Activated CD4-positive, alpha-beta T cell treated with anti-CD3 and anti-CD28 coated beads, Interleukin-2, amount 10 ng/mL, durations not matched to agents 24 days and 14 days (primary cell): Measurements from ENCODE around the gene MUC2. TPM values are rescaled to one million over a fixed set of nuclear protein-coding genes. Genes with fewer than 3 reads are reported as not detected.

ENCODE experiments used
- DNase-seq: peaks from one replicate; pipeline ENCODE4 v3.0.0; 2022
- H3K27ac Mint-ChIP-seq: one replicate; pipeline ENCODE4 v1.8.0; 2022; ENCODE audit warnings: mild to moderate bottlenecking, mixed read lengths
- H3K27me3 Mint-ChIP-seq: one replicate; pipeline ENCODE4 v1.8.0; 2022; ENCODE audit warnings: mixed read lengths
- H3K36me3 Mint-ChIP-seq: one replicate; pipeline ENCODE4 v1.8.0; 2022; ENCODE audit warnings: low read depth, mild to moderate bottlenecking, mixed read lengths
- H3K4me1 Mint-ChIP-seq: one replicate; pipeline ENCODE4 v1.8.0; 2021; ENCODE audit warnings: mixed read lengths
- H3K4me3 Mint-ChIP-seq: one replicate; pipeline ENCODE4 v1.8.0; 2022; ENCODE audit warnings: mild to moderate bottlenecking, moderate library complexity, mixed read lengths
- H3K9me3 Mint-ChIP-seq: one replicate; pipeline ENCODE4 v1.8.0; 2021; ENCODE audit warnings: mixed read lengths
- intact Hi-C: fragments of 100-400 bp; cut with micrococcal nuclease; formaldehyde crosslinking; loops from one replicate; pipeline ENCODE4 v1.15.1; 2023
- total RNA-seq: library from RNA; stranded (reverse); gene quantifications from 2 replicates; pipeline ENCODE4 v1.2.3, GENCODE V29; 2022

Gene MUC2
- total RNA-seq, 1 donor from 2014 or later: not detected

DNA sequence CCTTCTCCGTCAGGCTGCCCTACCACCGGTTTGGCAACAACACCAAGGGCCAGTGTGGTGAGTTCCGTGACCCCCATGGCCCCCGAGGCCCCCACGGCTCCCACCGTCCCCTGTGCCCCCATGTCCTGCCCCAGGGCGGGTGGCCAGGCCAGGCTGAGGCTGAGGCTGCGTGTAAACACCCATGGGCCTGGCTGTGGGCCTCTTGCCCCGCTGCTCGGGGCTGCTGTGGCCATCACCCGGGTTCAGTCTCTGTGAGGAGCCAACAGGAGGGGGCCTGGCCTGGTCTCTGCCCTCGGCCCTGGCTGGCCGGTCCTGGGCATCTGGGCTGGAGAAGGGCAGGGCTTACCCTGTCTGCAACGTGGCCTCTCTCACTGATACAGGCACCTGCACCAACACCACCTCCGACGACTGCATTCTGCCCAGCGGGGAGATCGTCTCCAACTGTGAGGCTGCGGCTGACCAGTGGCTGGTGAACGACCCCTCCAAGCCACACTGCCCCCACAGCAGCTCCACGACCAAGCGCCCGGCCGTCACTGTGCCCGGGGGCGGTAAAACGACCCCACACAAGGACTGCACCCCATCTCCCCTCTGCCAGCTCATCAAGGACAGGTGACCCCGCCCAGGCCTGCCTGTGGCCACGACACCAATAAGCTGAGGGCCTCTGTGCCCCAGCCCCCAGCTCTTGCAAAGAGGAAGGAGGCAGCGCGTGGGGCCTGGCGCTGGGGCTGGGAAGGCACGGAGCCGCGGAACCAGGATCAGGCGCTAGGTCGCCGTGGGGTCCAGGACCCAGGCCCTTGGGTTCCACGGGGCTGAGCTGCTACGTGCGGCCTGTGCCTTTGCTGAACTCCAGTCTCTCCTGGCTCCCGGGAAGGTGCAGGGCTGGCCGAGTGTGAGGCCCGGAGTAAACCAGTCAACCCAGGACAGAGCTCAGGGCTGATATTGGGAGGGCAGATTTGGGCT, 29.0 kb downstream of the MUC2 start:
- DNase-seq: no peak
- Mint-ChIP-seq H3K4me1 (no peaks in the 10 kb centered on the region), H3K9me3 (no peaks in the 10 kb centered on the region), H3K27ac (no peak overlapping the region), H3K27me3 (no peaks in the 10 kb centered on the region), H3K36me3 (peaks cover 2% of the 10 kb centered on the region), H3K4me3 (no peak overlapping the region)
- intact Hi-C loops: no loop called here

DNA sequence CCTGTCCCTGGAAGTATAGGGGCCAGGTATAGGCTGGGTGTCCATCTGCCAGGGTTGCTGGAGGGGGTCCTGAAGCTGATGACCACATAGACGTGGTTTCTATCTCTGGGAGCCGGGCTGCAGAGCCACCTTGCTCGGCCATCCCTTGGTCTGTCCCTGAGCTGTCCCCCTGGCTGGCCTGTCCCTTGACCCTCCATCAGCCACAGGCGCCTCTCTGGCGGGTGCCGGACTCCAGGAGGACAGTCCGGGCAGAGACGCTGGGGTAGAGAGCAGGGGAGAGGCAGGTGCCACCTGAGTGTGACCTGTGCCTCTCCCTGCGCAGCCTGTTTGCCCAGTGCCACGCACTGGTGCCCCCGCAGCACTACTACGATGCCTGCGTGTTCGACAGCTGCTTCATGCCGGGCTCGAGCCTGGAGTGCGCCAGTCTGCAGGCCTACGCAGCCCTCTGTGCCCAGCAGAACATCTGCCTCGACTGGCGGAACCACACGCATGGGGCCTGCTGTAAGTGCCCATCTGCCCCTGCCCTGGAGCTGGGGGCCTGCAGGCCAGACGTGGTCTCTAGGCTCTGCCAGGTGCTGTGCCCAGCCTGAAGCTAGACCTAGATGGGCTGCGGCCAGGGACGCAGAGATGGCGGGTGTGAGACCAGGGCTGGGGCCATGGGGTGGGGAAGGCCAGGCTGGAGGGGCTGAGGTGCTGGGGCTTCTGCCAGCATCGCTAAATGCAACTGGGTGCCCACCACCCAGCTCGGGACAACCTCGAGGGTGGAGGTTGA, 29.9 kb downstream of the MUC2 start:
- no peak overlapping the region for H3K4me3 Mint-ChIP-seq
- H3K27me3 Mint-ChIP-seq: no peaks in the 10 kb centered on the region
- intact Hi-C loops: no loop called here
- no peaks in the 10 kb centered on the region for H3K4me1 Mint-ChIP-seq
- no peaks in the 10 kb centered on the region for H3K9me3 Mint-ChIP-seq
- no peaks in the 10 kb centered on the region for H3K36me3 Mint-ChIP-seq
- no peak overlapping the region for H3K27ac Mint-ChIP-seq
- DNase-seq: no peak

DNA sequence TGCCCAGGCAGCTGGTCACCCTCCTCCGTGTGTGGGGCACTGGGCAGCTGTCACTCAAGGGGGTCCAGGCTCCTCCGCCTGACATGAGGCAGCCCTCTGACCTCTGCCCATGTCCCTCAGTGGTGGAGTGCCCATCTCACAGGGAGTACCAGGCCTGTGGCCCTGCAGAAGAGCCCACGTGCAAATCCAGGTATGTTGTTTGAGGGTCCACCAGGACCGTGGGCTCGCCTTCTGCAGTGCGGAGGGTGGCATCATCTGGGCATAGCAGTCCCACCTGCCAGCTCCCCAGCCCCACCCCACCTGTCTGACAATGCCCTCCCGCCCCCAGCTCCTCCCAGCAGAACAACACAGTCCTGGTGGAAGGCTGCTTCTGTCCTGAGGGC, 30.5 kb downstream of the MUC2 start:
- no peak overlapping the region for H3K4me3 Mint-ChIP-seq
- no peak overlapping the region for H3K27ac Mint-ChIP-seq
- H3K36me3 Mint-ChIP-seq: no peaks in the 10 kb centered on the region
- intact Hi-C loops: no loop called here
- no peaks in the 10 kb centered on the region for H3K9me3 Mint-ChIP-seq
- no peaks in the 10 kb centered on the region for H3K4me1 Mint-ChIP-seq
- H3K27me3 Mint-ChIP-seq: no peaks in the 10 kb centered on the region
- no peak for DNase-seq

DNA sequence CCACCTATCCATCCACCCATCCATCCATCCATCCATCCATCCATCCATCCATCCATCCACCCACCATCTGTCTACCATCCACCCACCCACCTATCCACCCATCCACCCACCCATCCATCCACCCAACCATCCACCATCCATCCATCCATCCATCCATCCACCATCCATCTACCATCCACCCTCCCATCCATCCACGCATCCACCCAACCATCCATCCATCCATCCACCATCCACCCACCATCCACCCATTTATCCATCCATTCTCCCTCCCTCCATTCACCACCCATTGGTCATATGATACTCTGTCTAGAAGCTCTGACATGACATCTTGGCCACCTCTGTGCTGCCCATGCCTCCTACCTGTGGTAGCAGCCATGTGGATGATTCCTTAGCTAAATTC, 31.7 kb downstream of the MUC2 start:
- intact Hi-C loops: no loop called here
- Mint-ChIP-seq H3K27ac (no peak overlapping the region), H3K27me3 (no peaks in the 10 kb centered on the region)

DNA sequence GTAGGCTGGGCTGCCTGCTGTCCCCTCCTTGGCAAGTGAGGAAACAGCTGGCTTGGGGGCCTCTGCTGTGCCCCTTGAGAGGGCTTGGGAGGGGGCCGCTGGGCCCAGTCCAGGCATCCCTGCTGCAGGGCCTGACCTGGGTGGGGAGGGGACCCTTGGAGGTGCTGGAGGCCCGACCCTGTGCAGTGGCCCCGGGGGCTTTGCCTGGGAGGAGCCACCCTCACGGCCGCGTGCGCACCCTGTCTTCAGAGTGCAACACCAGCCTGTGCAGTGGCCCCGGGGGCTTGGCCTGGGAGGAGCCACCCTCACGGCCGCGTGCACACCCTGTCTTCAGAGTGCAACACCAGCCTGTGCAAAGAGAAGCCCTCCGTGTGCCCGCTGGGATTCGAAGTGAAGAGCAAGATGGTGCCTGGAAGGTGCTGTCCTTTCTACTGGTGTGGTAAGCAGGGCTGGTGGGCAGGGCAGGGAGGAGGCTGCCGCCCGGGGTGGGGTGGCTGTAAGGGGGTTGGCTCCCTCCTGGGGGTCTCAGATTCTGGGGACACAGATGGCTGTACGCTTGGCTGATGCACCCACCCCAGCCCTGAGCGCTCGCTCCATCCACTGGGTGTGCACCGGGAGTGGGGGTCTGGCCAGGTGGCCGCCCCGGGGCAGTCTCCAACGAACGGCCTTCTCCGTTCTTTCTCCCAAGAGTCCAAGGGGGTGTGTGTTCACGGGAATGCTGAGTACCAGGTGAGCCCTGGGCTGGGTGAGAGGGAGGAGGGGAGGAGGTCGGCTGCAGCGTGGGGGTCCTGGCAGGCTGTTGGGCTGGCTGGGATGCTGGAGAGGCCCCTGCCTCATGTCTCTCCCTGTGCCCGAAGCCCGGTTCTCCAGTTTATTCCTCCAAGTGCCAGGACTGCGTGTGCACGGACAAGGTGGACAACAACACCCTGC, 32.9 kb downstream of the MUC2 start:
- intact Hi-C loops: no loop called here
- no peaks in the 10 kb centered on the region for H3K4me1 Mint-ChIP-seq
- no peaks in the 10 kb centered on the region for H3K27me3 Mint-ChIP-seq
- no peak overlapping the region for H3K27ac Mint-ChIP-seq
- peaks cover 3% of the 10 kb centered on the region for H3K9me3 Mint-ChIP-seq
- no peaks in the 10 kb centered on the region for H3K36me3 Mint-ChIP-seq
- H3K4me3 Mint-ChIP-seq: no peak overlapping the region
- no peak for DNase-seq

More for the DNA sequence above, 31.7 kb downstream of the MUC2 start:
- no peak overlapping the region for H3K4me3 Mint-ChIP-seq
- H3K4me1 Mint-ChIP-seq: no peaks in the 10 kb centered on the region
- H3K9me3 Mint-ChIP-seq: peaks cover 3% of the 10 kb centered on the region
- H3K36me3 Mint-ChIP-seq: no peaks in the 10 kb centered on the region
- DNase-seq: no peak

DNA sequence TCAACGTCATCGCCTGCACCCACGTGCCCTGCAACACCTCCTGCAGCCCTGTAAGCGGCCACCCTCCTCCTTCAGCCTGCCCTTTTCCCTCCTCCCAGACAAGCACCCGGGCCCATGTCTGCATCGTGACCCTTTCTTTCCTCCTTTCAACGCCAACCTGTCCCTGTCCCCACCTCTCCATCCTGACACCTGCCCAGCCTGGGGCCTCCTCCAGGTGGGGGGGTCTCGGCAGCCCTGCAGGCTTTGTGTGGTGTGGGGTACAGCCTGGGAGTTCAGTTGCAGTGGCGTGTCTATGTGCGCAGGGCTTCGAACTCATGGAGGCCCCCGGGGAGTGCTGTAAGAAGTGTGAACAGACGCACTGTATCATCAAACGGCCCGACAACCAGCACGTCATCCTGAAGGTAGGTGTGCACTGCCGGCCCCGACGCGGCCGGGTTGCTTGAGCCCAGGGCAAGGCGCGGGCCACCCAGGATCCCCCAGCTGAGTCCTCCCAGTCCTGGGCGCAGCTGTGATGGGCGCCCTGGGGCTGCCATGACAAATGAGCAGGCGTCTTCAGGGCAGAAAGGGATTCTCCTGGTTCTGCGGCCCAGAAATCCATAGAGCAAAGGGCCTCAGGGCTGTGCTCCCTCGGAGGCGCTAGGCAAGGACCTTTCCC, 33.7 kb downstream of the MUC2 start:
- intact Hi-C loops: no loop called here
- no peaks in the 10 kb centered on the region for H3K27me3 Mint-ChIP-seq
- peaks cover 3% of the 10 kb centered on the region for H3K9me3 Mint-ChIP-seq
- no peak overlapping the region for H3K4me3 Mint-ChIP-seq
- DNase-seq: no peak
- no peaks in the 10 kb centered on the region for H3K4me1 Mint-ChIP-seq
- H3K27ac Mint-ChIP-seq: no peak overlapping the region
- no peaks in the 10 kb centered on the region for H3K36me3 Mint-ChIP-seq

DNA sequence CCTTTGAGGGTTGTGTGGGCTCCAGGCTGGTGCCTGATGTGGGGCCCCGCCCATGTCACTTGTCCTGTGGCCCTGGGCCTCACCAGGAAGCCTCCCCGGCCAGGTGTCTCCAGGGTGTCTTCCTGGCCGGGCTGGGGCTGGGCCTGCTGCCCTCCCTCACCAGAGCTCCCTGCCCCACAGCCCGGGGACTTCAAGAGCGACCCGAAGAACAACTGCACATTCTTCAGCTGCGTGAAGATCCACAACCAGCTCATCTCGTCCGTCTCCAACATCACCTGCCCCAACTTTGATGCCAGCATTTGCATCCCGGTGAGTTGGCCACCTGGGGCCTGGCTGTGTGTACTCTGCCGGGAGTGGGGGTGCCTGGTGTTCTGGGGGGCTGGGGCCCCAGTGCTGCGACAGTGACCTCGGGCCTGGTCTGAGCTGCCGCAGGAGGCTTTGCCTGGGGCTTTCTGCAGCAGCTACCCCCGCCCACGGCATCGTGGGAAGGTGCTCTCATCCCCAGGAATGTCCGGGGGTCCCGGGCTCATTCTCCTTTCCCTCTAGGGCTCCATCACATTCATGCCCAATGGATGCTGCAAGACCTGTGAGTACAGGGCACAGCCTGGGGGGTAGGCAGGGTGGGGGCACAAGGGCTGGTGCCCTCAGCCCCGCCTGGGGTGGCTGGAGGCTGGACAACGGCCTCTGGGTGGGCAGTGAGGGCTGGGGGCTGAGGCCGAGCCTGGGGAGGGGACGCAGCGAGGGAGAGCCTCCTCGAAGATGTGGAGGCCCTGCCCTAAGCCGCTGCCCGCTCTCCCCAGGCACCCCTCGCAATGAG, 34.6 kb downstream of the MUC2 start:
- no peak for DNase-seq
- Mint-ChIP-seq H3K4me1 (no peaks in the 10 kb centered on the region), H3K27me3 (no peaks in the 10 kb centered on the region), H3K9me3 (peaks cover 3% of the 10 kb centered on the region), H3K27ac (no peak overlapping the region), H3K4me3 (no peak overlapping the region), H3K36me3 (no peaks in the 10 kb centered on the region)
- intact Hi-C loops: no loop called here

DNA sequence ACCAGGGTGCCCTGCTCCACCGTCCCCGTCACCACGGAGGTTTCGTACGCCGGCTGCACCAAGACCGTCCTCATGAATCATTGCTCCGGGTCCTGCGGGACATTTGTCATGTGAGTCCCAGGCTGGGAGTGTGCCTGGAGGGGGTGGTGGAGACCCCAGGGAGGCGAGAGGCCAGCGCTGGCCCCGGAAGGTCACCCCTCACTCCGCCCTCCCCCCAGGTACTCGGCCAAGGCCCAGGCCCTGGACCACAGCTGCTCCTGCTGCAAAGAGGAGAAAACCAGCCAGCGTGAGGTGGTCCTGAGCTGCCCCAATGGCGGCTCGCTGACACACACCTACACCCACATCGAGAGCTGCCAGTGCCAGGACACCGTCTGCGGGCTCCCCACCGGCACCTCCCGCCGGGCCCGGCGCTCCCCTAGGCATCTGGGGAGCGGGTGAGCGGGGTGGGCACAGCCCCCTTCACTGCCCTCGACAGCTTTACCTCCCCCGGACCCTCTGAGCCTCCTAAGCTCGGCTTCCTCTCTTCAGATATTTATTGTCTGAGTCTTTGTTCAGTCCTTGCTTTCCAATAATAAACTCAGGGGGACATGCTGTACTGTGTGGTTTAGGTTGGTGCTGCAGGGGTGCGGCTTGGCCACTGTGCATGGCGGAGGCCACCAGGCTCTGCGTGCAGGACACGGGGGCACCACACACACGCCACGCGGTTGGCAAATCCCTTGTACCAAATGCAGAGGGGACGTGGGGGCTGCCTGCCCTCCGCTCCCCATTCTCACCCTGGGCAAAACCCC, 35.4 kb downstream of the MUC2 start:
- no peaks in the 10 kb centered on the region for H3K27me3 Mint-ChIP-seq
- no peak overlapping the region for H3K27ac Mint-ChIP-seq
- intact Hi-C loops: loop anchor here (10.0 kb wide), 1 partner anchor 405 kb away; no protein-coding TSS in a partner anchor
- peaks cover 3% of the 10 kb centered on the region for H3K9me3 Mint-ChIP-seq
- H3K36me3 Mint-ChIP-seq: no peaks in the 10 kb centered on the region
- DNase-seq: no peak
- no peaks in the 10 kb centered on the region for H3K4me1 Mint-ChIP-seq
- H3K4me3 Mint-ChIP-seq: no peak overlapping the region

DNA sequence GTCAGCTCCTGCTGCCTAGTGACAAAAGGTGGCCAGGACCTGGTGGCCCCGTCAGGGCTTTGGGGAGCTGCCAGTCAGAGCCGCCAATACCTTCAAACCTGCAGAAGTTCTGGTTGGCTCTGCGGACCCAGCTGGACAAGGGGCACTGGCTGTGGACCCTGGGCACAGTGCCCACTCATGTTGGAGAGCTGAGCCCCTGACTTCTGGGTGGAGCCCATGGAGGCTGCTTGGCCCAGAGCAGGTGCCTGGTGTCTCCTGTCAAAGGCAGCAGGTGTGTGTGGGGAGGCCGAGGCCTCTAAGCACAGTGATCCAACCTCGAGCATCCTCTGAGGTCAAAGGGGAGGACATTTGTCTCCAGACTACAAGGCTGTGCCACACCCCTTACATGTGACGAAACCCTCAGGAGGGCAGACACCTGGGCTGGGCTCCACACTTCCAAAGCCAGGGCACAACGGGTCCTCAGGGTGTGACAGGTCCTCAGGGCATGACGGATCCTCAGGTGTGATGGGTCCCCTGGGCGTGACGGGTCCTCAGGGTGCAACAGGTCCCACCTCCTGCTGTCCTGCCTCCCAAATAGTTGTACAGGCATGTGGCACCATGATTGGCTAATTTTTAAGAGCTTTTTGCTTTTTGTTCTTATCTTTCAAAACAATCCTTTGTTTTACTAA, 37.0 kb downstream of the MUC2 start:
- intact Hi-C loops: loop anchor here (10.0 kb wide), 1 partner anchor 403 kb away; no protein-coding TSS in a partner anchor
- H3K36me3 Mint-ChIP-seq: no peaks in the 10 kb centered on the region
- H3K4me3 Mint-ChIP-seq: no peak overlapping the region

DNA sequence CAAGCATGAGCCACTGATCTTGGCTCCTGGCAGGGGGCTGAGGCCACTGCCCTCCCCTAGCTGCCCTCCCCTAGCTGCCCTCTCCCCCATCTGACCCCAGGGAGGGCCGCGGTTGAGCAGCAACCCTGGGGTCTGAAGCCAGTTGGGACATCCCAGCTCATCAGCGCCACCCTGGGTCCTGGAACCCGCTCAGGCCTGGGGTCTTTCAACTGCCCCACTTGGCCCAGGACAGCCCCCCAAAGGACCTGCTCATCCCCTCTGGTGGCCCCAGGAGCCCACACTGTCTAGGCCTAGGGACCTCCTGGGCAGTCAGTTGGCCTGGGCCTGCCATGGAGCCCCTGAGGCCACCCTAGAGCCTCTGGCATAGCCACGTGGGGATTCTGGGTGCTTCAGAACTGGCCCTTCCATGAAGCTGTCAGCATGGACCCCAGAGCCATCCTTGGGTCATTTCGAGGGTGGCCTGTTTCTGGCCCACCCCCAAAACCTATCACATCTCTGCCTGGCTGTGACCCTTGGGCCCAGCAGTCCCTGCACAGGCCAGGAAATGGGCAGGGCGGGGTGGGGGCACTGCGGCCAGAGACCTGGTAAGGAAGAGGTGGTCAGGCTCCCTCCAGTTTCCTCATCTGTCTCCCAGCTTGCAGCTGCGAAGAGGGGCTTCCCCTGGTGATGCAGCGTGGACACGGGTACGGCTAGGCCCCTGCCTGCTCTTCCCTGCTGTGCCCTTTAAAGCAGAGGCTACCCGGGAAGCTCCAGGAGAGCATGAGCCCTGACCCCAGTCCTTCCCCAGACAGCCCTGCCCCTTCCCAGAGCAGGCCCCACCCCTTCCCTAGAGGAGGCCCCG, 37.9 kb downstream of the MUC2 start:
- Mint-ChIP-seq H3K4me3 (no peak overlapping the region), H3K9me3 (peaks cover 3% of the 10 kb centered on the region), H3K36me3 (no peaks in the 10 kb centered on the region), H3K27me3 (no peaks in the 10 kb centered on the region), H3K27ac (no peak overlapping the region), H3K4me1 (no peaks in the 10 kb centered on the region)
- intact Hi-C loops: loop anchor here (10.0 kb wide), 1 partner anchor 402 kb away; no protein-coding TSS in a partner anchor
- no peak for DNase-seq

More for the DNA sequence above, 37.0 kb downstream of the MUC2 start:
- H3K4me1 Mint-ChIP-seq: no peaks in the 10 kb centered on the region
- H3K9me3 Mint-ChIP-seq: peaks cover 3% of the 10 kb centered on the region
- no peak for DNase-seq
- no peak overlapping the region for H3K27ac Mint-ChIP-seq
- no peaks in the 10 kb centered on the region for H3K27me3 Mint-ChIP-seq
